HepG2 (cell line): ENCODE measurements around the gene DHRS1. TPM values are rescaled to one million over a fixed set of nuclear protein-coding genes. Genes with fewer than 3 reads are reported as not detected.

Source experiments
- ARHGAP35 ChIP-seq: sonication (generic); formaldehyde crosslinking; IDR thresholded peaks from 2 replicates; pipeline ENCODE4 v1.9.0; 2022; ENCODE audit warnings: mild to moderate bottlenecking, inconsistent platforms, moderate library complexity, missing genetic modification reagents, borderline replicate concordance
- DR1 ChIP-seq: sonication (generic); formaldehyde crosslinking; IDR thresholded peaks from 2 replicates; pipeline ENCODE4 v1.8.0; 2021; ENCODE audit warnings: mild to moderate bottlenecking, missing genetic modification reagents, inconsistent platforms
- EED ChIP-seq: sonication (generic); formaldehyde crosslinking; IDR thresholded peaks from 2 replicates; pipeline ENCODE4 v1.5.0; 2020; ENCODE audit warnings: mild to moderate bottlenecking, missing genetic modification reagents
- MEIS1 ChIP-seq: sonication (generic); formaldehyde crosslinking; IDR thresholded peaks from 2 replicates; pipeline ENCODE4 v1.9.0; 2021; ENCODE audit warnings: mild to moderate bottlenecking, missing genetic modification reagents, moderate library complexity, borderline replicate concordance
- RARA ChIP-seq: IDR thresholded peaks from 2 replicates; pipeline ENCODE4 v1.6.1; 2016; ENCODE audit warnings: missing genetic modification reagents, missing compliant biosample characterization
- SAFB2 ChIP-seq: sonication (generic); formaldehyde crosslinking; IDR thresholded peaks from 2 replicates; pipeline ENCODE4 v1.5.1; 2020; ENCODE audit warnings: missing genetic modification reagents, low read depth, mild to moderate bottlenecking, borderline replicate concordance
- SP5 ChIP-seq: IDR thresholded peaks from 2 replicates; pipeline ENCODE4 v1.6.1; 2016; ENCODE audit warnings: low read depth, borderline replicate concordance
- SSRP1 ChIP-seq: IDR thresholded peaks from 2 replicates; pipeline ENCODE4 v1.6.1; 2016; ENCODE audit warnings: control low read depth
- TCF12 ChIP-seq, 2 experiments: fragments of 450-650 bp in 1 of 2; sonication (generic) in 1 of 2; formaldehyde crosslinking in 1 of 2; IDR thresholded peaks; 2 replicates each; pipeline versions ENCODE4 v1.6.1 to v1.8.0; 2017 to 2022; ENCODE audit warnings: antibody characterized with exemption in 1 of 2, mild to moderate bottlenecking in 1 of 2, missing genetic modification reagents in 1 of 2, moderate library complexity in 1 of 2
- ZEB1 ChIP-seq: IDR thresholded peaks from 2 replicates; pipeline ENCODE4 v1.6.1; 2012; ENCODE audit warnings: mild to moderate bottlenecking, low read depth, inconsistent platforms; ENCODE audit not compliant: insufficient replicate concordance
- ZFP62 ChIP-seq: sonication (generic); formaldehyde crosslinking; IDR thresholded peaks from 2 replicates; pipeline ENCODE4 v1.4.0; 2020; ENCODE audit warnings: missing genetic modification reagents
- ZNF225 ChIP-seq: sonication (generic); formaldehyde crosslinking; IDR thresholded peaks from 2 replicates; pipeline ENCODE4 v1.4.0; 2020; ENCODE audit warnings: mild to moderate bottlenecking, missing genetic modification reagents
- ZNF335 ChIP-seq: sonication (generic); formaldehyde crosslinking; IDR thresholded peaks from 2 replicates; pipeline ENCODE4 v1.4.0; 2020; ENCODE audit warnings: missing genetic modification reagents
- ZNF33B ChIP-seq: sonication (generic); formaldehyde crosslinking; IDR thresholded peaks from 2 replicates; pipeline ENCODE4 v1.5.1; 2020; ENCODE audit warnings: mild to moderate bottlenecking, missing genetic modification reagents
- ZNF431 ChIP-seq: sonication (generic); formaldehyde crosslinking; IDR thresholded peaks from 2 replicates; pipeline ENCODE4 v1.9.0; 2022; ENCODE audit warnings: missing genetic modification reagents, low read depth, mild to moderate bottlenecking, borderline replicate concordance
- polyA plus RNA-seq, 8 experiments: library from polyadenylated mRNA; depleted of rRNA in 3 of 8; stranded (reverse) in 7 of 8; unstranded in 1 of 8; fragments of >200 nt; fragmentation: Illumina TruSeq in 4 of 8; extraction: Trizol in 4 of 8; gene quantifications; 2 replicates each; pipeline versions ENCODE4 v1.2.1 to v1.2.3, GENCODE V29; 2011 to 2016; ENCODE audit warnings: low read depth in 4 of 8, missing spikeins in 1 of 8, mixed read lengths in 1 of 8; ENCODE audit not compliant: insufficient read depth in 1 of 8
- total RNA-seq, 5 experiments: library from RNA; depleted of rRNA; stranded (reverse); fragments of >200 nt; fragmentation: Illumina TruSeq; extraction: Trizol; gene quantifications; 2 replicates each; pipeline ENCODE4 v1.2.3, GENCODE V29; 2016; ENCODE audit warnings: low read depth in 1 of 5
- TF ChIP-seq, protein P1 (sequence below): sonication (generic); formaldehyde crosslinking; IDR thresholded peaks from 2 replicates; pipeline ENCODE4 v1.4.0; 2020; ENCODE audit warnings: missing genetic modification reagents, mild to moderate bottlenecking, borderline replicate concordance
- TF ChIP-seq, protein P2 (sequence below): sonication (generic); formaldehyde crosslinking; IDR thresholded peaks from 2 replicates; pipeline ENCODE4 v1.5.1; 2020; ENCODE audit warnings: mild to moderate bottlenecking, moderate library complexity, missing genetic modification reagents
- TF ChIP-seq, protein P3 (sequence below): sonication (generic); formaldehyde crosslinking; IDR thresholded peaks from 2 replicates; pipeline ENCODE4 v1.8.0; 2022; ENCODE audit warnings: mild to moderate bottlenecking, missing genetic modification reagents; ENCODE audit not compliant: insufficient replicate concordance
- TF ChIP-seq, protein P4 (sequence below): IDR thresholded peaks from 2 replicates; pipeline ENCODE4 v1.6.1; 2016; ENCODE audit warnings: missing compliant biosample characterization, missing genetic modification reagents, borderline replicate concordance
- TF ChIP-seq, protein P5 (sequence below): sonication (generic); formaldehyde crosslinking; IDR thresholded peaks from 2 replicates; pipeline ENCODE4 v1.8.0; 2022; ENCODE audit warnings: low read depth, missing genetic modification reagents

Gene DHRS1
- total and polyA plus RNA-seq, 2 of the 13 experiments (the other 11 are each of a cell fraction or from before 2014, with no cell fraction given): 49.8 to 60.8 TPM

DNA sequence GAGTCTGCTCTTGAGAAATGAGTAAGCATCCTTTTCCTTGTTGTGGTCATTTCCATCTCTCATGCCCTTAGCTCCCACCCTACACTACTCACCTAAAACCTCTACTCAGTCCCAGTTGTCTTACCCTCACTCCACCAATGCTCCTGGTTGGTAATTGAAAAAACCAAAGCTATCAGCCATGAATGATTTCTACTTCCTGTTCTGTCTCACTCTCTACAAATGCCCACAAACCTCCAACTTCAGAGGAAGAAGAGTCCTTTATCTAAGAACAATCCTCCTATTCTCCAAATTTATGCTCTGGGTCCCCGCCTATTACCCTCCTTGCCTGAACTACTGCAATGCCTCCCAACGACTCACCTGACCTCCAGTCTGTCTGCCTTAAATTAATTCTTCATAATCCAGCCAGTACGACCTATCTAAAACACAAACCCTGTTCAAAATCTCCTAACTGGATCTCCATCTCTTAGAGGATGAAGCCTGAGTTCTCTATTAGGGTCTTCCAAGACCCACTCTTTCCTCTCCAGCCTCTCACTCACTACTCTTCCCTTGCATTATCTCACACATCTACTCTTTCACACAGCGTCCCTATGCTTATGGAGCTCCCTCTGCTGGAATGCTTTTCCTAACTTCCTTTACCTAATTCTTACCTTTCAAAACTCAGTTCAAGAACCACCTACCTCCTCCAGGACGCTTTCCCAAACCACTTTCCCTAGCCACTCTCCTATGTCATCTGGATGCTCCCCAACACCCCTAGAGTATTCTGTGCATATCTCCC lies 2.2 kb downstream of the DHRS1 start (continued):
- TF ChIP-seq, protein P1, sequence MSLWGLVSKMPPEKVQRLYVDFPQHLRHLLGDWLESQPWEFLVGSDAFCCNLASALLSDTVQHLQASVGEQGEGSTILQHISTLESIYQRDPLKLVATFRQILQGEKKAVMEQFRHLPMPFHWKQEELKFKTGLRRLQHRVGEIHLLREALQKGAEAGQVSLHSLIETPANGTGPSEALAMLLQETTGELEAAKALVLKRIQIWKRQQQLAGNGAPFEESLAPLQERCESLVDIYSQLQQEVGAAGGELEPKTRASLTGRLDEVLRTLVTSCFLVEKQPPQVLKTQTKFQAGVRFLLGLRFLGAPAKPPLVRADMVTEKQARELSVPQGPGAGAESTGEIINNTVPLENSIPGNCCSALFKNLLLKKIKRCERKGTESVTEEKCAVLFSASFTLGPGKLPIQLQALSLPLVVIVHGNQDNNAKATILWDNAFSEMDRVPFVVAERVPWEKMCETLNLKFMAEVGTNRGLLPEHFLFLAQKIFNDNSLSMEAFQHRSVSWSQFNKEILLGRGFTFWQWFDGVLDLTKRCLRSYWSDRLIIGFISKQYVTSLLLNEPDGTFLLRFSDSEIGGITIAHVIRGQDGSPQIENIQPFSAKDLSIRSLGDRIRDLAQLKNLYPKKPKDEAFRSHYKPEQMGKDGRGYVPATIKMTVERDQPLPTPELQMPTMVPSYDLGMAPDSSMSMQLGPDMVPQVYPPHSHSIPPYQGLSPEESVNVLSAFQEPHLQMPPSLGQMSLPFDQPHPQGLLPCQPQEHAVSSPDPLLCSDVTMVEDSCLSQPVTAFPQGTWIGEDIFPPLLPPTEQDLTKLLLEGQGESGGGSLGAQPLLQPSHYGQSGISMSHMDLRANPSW (CRISPR knock-in tag): no peak
- TF ChIP-seq SAFB2 (CRISPR knock-in tag) (no peak; the same call in 1 of the 2 replicates), ZEB1 (no peak), ZFP62 (CRISPR knock-in tag) (no peak), RARA (CRISPR knock-in tag) (no peak), ZNF225 (CRISPR knock-in tag) (no peak; the same call in 1 of the 2 replicates), EED (no peak), TCF12 (IDR thresholded peaks at IDR 0.05) (no peak), TCF12 (CRISPR knock-in tag; IDR thresholded peaks at IDR 0.05) (no peak), MEIS1 (0 out of 2 replicates have a peak, but pooled peaks have one; percentile 32), SP5 (CRISPR knock-in tag) (no peak), ZNF335 (CRISPR knock-in tag) (no peak), SSRP1 (CRISPR knock-in tag) (no peak), ZNF431 (CRISPR knock-in tag) (no peak), ZNF33B (CRISPR knock-in tag) (no peak), DR1 (no peak), ARHGAP35 (CRISPR knock-in tag) (no peak)
- TF ChIP-seq, protein P2, sequence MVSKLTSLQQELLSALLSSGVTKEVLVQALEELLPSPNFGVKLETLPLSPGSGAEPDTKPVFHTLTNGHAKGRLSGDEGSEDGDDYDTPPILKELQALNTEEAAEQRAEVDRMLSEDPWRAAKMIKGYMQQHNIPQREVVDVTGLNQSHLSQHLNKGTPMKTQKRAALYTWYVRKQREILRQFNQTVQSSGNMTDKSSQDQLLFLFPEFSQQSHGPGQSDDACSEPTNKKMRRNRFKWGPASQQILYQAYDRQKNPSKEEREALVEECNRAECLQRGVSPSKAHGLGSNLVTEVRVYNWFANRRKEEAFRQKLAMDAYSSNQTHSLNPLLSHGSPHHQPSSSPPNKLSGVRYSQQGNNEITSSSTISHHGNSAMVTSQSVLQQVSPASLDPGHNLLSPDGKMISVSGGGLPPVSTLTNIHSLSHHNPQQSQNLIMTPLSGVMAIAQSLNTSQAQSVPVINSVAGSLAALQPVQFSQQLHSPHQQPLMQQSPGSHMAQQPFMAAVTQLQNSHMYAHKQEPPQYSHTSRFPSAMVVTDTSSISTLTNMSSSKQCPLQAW: no peak
- TF ChIP-seq, protein P3, sequence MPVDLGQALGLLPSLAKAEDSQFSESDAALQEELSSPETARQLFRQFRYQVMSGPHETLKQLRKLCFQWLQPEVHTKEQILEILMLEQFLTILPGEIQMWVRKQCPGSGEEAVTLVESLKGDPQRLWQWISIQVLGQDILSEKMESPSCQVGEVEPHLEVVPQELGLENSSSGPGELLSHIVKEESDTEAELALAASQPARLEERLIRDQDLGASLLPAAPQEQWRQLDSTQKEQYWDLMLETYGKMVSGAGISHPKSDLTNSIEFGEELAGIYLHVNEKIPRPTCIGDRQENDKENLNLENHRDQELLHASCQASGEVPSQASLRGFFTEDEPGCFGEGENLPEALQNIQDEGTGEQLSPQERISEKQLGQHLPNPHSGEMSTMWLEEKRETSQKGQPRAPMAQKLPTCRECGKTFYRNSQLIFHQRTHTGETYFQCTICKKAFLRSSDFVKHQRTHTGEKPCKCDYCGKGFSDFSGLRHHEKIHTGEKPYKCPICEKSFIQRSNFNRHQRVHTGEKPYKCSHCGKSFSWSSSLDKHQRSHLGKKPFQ: no peak
- TF ChIP-seq, protein P4, sequence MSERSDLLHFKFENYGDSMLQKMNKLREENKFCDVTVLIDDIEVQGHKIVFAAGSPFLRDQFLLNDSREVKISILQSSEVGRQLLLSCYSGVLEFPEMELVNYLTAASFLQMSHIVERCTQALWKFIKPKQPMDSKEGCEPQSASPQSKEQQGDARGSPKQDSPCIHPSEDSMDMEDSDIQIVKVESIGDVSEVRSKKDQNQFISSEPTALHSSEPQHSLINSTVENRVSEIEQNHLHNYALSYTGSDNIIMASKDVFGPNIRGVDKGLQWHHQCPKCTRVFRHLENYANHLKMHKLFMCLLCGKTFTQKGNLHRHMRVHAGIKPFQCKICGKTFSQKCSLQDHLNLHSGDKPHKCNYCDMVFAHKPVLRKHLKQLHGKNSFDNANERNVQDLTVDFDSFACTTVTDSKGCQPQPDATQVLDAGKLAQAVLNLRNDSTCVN (CRISPR knock-in tag): no peak
- TF ChIP-seq, protein P5, sequence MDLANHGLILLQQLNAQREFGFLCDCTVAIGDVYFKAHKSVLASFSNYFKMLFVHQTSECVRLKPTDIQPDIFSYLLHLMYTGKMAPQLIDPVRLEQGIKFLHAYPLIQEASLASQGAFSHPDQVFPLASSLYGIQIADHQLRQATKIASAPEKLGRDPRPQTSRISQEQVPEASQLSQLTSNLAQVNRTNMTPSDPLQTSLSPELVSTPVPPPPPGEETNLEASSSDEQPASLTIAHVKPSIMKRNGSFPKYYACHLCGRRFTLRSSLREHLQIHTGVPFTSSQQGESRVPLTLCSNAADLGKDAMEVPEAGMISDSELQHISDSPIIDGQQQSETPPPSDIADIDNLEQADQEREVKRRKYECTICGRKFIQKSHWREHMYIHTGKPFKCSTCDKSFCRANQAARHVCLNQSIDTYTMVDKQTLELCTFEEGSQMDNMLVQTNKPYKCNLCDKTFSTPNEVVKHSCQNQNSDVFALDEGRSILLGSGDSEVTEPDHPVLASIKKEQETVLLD: no peak
